ENCODE results near the gene PLPP2.

GRCh38 chr19:273393-273792 is 17.8 kb downstream of the PLPP2 start:
- TF ChIP-seq ZNF785 (CRISPR knock-in tag; IDR thresholded peaks at IDR 0.05) (no peak), ZNF280B (CRISPR knock-in tag; IDR thresholded peaks at IDR 0.05) (no peak)

Measured in K562 (cell line).